MM.1S (cell line): ENCODE results near the gene HCN2.

Source experiments
- DNase-seq: peaks from one replicate; pipeline ENCODE4 v3.0.0-alpha.2; 2015
- H2AFZ ChIP-seq: fragments of 300-600 bp; sonication (generic); 2 replicates; pipeline ENCODE4 v1.6.0; 2016; ENCODE audit warnings: antibody characterized with exemption, low read length
- H3F3A ChIP-seq: fragments of 300-600 bp; sonication (generic); 2 replicates; pipeline ENCODE4 v1.6.1; 2016; ENCODE audit warnings: mild to moderate bottlenecking, antibody characterized with exemption, low read length, moderate library complexity, mixed read lengths; ENCODE audit not compliant: insufficient read depth
- H3K27ac ChIP-seq: fragments of 300-600 bp; sonication (generic); 2 replicates; pipeline ENCODE4 v1.5.1; 2016; ENCODE audit warnings: mild to moderate bottlenecking, low read length
- H3K27me3 ChIP-seq: fragments of 300-600 bp; sonication (generic); replicated peaks from 2 replicates; pipeline ENCODE4 v1.6.0; 2016; ENCODE audit warnings: low read length; ENCODE audit not compliant: insufficient read depth
- H3K36me3 ChIP-seq: fragments of 300-600 bp; sonication (generic); replicated peaks from 2 replicates; pipeline ENCODE4 v1.6.1; 2016; ENCODE audit warnings: mild to moderate bottlenecking, low read length, mixed read lengths; ENCODE audit not compliant: insufficient read depth
- H3K4me1 ChIP-seq: fragments of 300-600 bp; sonication (generic); 2 replicates; pipeline ENCODE4 v1.6.1; 2016; ENCODE audit warnings: low read length, mixed read lengths
- H3K4me2 ChIP-seq: fragments of 300-600 bp; sonication (generic); 2 replicates; pipeline ENCODE4 v1.6.0; 2016; ENCODE audit warnings: low read depth, low read length
- H3K4me3 ChIP-seq: fragments of 300-600 bp; sonication (generic); 2 replicates; pipeline ENCODE4 v1.5.1; 2016; ENCODE audit warnings: low read length, mixed read lengths
- H3K79me2 ChIP-seq: fragments of 300-600 bp; sonication (generic); 2 replicates; pipeline ENCODE4 v1.6.1; 2016; ENCODE audit warnings: mixed run types, low read length, mixed read lengths
- H3K9ac ChIP-seq: fragments of 300-600 bp; sonication (generic); 2 replicates; pipeline ENCODE4 v1.6.1; 2016; ENCODE audit warnings: low read length, mixed read lengths
- H3K9me2 ChIP-seq: fragments of 300-600 bp; sonication (generic); replicated peaks from 2 replicates; pipeline ENCODE4 v1.6.1; 2016; ENCODE audit warnings: mild to moderate bottlenecking, low read length, mixed read lengths; ENCODE audit not compliant: insufficient read depth
- H3K9me3 ChIP-seq: fragments of 300-600 bp; sonication (generic); replicated peaks from 2 replicates; pipeline ENCODE4 v1.6.1; 2016; ENCODE audit warnings: mild to moderate bottlenecking, low read length, mixed read lengths; ENCODE audit not compliant: insufficient read depth
- H4K20me1 ChIP-seq: fragments of 300-600 bp; sonication (generic); 2 replicates; pipeline ENCODE4 v1.6.1; 2016; ENCODE audit warnings: mild to moderate bottlenecking, low read length, moderate library complexity, mixed read lengths; ENCODE audit not compliant: insufficient read depth
- EZH2 ChIP-seq: fragments of 300-600 bp; sonication (generic); optimal IDR thresholded peaks from 2 replicates; pipeline ENCODE3; 2017; ENCODE audit warnings: low read depth, mild to moderate bottlenecking, antibody characterized with exemption, low read length, mixed read lengths
- EZH2phosphoT487 ChIP-seq: fragments of 300-600 bp; sonication (generic); IDR thresholded peaks from 2 replicates; pipeline ENCODE4 v1.6.1; 2018; ENCODE audit warnings: antibody characterized with exemption, low read length
- TF ChIP-seq, protein P1 (sequence below): fragments of 300-600 bp; sonication (generic); IDR thresholded peaks from 2 replicates; pipeline ENCODE4 v1.5.1; 2016; ENCODE audit warnings: antibody characterized with exemption, low read length, mixed read lengths

Gene HCN2

DNA sequence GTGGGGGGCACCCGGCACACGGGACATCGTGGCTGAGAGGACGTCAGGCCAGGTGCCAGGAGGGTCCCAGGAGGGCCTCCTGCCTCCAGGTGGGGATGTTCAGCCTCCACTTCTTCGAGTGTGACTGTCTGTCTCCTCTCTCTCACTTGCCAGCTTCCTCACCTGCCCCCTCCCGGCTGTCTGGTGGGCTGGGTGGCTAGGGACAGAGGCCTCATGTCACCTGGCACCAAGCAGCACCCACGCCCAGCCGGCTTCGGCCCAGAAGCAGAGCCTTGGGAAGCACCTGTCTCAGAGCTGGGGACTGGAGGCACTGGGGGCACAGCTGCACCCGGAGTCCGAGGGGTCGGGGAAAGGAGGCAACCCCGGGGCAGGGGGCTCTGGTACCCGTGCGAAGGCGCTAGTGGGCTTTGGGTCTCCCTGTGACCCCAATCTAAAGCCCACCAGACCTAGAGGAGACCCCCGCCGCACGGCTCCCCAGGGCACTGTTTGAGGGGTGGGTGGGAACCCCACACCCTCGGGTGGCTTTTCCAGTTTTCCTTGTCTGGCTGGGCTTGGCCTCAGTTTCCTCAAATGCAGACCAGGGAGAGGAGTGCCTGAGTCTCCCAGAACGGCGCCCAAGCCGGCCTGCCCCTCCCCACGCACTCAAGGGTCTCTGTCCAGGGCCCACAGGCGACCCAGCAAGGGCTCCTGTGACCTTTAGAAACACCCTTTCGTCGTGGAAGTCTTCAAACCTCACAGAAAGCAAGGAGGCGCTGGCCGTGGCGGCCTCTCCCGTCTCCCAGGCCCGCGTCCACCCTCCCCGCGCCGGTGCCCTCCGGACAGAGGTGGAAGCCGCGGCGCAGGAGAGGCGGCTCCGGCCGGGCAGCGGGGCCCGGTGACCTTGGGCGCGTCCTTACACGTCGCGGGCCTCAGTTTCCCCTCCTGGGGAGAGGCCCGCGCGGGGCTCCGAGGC is 664 bp upstream of the HCN2 start:
- H4K20me1 ChIP-seq: no peaks in the 10 kb centered on the region
- peaks cover 57% of the 10 kb centered on the region for H3K27me3 ChIP-seq
- no peak overlapping the region for H3K27ac ChIP-seq
- no peaks in the 10 kb centered on the region for H3K9me2 ChIP-seq
- peak overlapping the region; percentile 36; the same call in 1 of the 2 replicates for H3K4me2 ChIP-seq
- H3K9me3 ChIP-seq: no peaks in the 10 kb centered on the region
- no peak overlapping the region for H3K4me3 ChIP-seq
- no peaks in the 10 kb centered on the region for H3K4me1 ChIP-seq
- no peak overlapping the region for H3K9ac ChIP-seq
- TF ChIP-seq EZH2 (no peak), EZH2phosphoT487 (no peak)
- TF ChIP-seq, protein P1, sequence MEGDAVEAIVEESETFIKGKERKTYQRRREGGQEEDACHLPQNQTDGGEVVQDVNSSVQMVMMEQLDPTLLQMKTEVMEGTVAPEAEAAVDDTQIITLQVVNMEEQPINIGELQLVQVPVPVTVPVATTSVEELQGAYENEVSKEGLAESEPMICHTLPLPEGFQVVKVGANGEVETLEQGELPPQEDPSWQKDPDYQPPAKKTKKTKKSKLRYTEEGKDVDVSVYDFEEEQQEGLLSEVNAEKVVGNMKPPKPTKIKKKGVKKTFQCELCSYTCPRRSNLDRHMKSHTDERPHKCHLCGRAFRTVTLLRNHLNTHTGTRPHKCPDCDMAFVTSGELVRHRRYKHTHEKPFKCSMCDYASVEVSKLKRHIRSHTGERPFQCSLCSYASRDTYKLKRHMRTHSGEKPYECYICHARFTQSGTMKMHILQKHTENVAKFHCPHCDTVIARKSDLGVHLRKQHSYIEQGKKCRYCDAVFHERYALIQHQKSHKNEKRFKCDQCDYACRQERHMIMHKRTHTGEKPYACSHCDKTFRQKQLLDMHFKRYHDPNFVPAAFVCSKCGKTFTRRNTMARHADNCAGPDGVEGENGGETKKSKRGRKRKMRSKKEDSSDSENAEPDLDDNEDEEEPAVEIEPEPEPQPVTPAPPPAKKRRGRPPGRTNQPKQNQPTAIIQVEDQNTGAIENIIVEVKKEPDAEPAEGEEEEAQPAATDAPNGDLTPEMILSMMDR: no peak
- H3F3A ChIP-seq: no peaks in the 10 kb centered on the region
- no peaks in the 10 kb centered on the region for H3K79me2 ChIP-seq
- no peak overlapping the region for H2AFZ ChIP-seq
- H3K36me3 ChIP-seq: no peaks in the 10 kb centered on the region
- DNase-seq: no peak

DNA sequence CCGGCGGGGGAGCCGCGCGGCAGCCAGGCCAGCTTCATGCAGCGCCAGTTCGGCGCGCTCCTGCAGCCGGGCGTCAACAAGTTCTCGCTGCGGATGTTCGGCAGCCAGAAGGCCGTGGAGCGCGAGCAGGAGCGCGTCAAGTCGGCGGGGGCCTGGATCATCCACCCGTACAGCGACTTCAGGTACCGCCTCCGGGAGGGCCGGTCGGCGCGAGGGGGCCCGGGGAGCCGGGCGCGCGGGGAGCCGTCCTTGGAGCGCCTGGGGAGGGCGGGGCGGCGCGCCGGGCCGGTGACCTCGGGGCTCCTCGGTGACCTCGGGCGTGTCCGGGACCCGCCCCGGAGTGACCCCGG is 690 bp downstream of the HCN2 start:
- Histone ChIP-seq H4K20me1 (no peaks in the 10 kb centered on the region), H3K9me2 (no peaks in the 10 kb centered on the region), H3K4me1 (no peaks in the 10 kb centered on the region), H2AFZ (no peak overlapping the region), H3K27me3 (peaks cover 70% of the 10 kb centered on the region), H3K9ac (no peak overlapping the region), H3K27ac (no peak overlapping the region), H3K4me2 (no peak overlapping the region), H3K79me2 (no peaks in the 10 kb centered on the region), H3K9me3 (no peaks in the 10 kb centered on the region), H3K36me3 (no peaks in the 10 kb centered on the region), H3K4me3 (no peak overlapping the region), H3F3A (no peaks in the 10 kb centered on the region)
- DNase-seq: no peak
- TF ChIP-seq EZH2phosphoT487 (no peak), EZH2 (no peak)
- TF ChIP-seq, protein P1: no peak

DNA sequence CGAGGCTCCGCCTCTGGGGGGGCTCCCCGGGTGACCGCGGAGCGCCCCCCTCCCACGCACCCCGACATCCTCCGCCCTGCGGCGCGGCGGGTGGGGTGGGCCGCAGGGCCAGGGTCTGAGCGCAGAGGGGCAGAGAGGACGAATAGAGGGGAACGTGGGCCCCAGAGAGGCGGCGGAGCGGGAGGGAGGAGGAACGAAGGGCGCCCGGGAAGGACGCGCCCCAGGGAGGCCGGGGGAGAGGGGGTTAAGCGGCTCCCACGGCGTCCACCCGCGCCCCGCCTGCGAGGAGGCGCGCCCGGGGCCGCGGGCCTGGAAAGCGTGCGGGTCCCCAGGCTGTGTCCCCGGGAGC is 1.0 kb downstream of the HCN2 start:
- no peaks in the 10 kb centered on the region for H3K9me3 ChIP-seq
- H3K4me3 ChIP-seq: no peak overlapping the region
- no peak for DNase-seq
- H3K79me2 ChIP-seq: no peaks in the 10 kb centered on the region
- H3F3A ChIP-seq: no peaks in the 10 kb centered on the region
- H2AFZ ChIP-seq: no peak overlapping the region
- H3K4me1 ChIP-seq: no peaks in the 10 kb centered on the region
- no peak overlapping the region for H3K27ac ChIP-seq
- TF ChIP-seq EZH2 (no peak), EZH2phosphoT487 (no peak)
- TF ChIP-seq, protein P1: no peak
- H3K4me2 ChIP-seq: no peak overlapping the region
- H4K20me1 ChIP-seq: no peaks in the 10 kb centered on the region
- H3K9me2 ChIP-seq: no peaks in the 10 kb centered on the region
- no peaks in the 10 kb centered on the region for H3K36me3 ChIP-seq
- H3K27me3 ChIP-seq: peaks cover 74% of the 10 kb centered on the region
- H3K9ac ChIP-seq: no peak overlapping the region
